Brain microvascular endothelial cell (primary cell): Measurements from ENCODE around the gene NELFE.
A peak's percentile ranks its signal among the peaks of the same experiment; 100 is the strongest.

Experiments used
- DNase-seq: peaks from one replicate; pipeline ENCODE4 v3.0.0-alpha.2; 2020
- H3K27ac ChIP-seq: fragments of 250-450 bp; sonication (Bioruptor Pico); 2 replicates; pipeline ENCODE4 v1.5.1; 2020; ENCODE audit warnings: mild to moderate bottlenecking, moderate library complexity
- H3K27me3 ChIP-seq: fragments of 250-450 bp; sonication (Bioruptor Pico); replicated peaks from 2 replicates; pipeline ENCODE4 v1.5.1; 2020; ENCODE audit warnings: mild to moderate bottlenecking
- H3K36me3 ChIP-seq: fragments of 250-450 bp; sonication (Bioruptor Pico); replicated peaks from 2 replicates; pipeline ENCODE4 v1.5.1; 2020; ENCODE audit warnings: mild to moderate bottlenecking
- H3K4me3 ChIP-seq: 2 replicates; pipeline ENCODE4 v1.5.1; 2011; ENCODE audit warnings: low read depth, mild to moderate bottlenecking, control low read depth, low read length, moderate library complexity
- CTCF ChIP-seq: IDR thresholded peaks from 2 replicates; pipeline ENCODE4 v1.5.1; 2011; ENCODE audit warnings: low read depth, mild to moderate bottlenecking, moderate library complexity, low read length, control low read depth, inconsistent platforms; ENCODE audit errors: missing control alignments
- in situ Hi-C: cut with HindIII; loops from 2 replicates; pipeline ENCODE4 v1.10.0; 2017; ENCODE audit warnings: low sequenced_read_pairs, low pct_ligation_motif_present

The NELFE gene

GRCh38 chr6:31968791-31969711 is 10.3 kb upstream of the NELFE start:
- H3K27me3 ChIP-seq = no peaks in the 10 kb centered on the region
- no peak for DNase-seq
- H3K27ac ChIP-seq = peak overlapping the region; percentile 3
- no peak for TF ChIP-seq CTCF
- in situ Hi-C loops = no loop called here
- H3K4me3 ChIP-seq = no peak overlapping the region
- H3K36me3 ChIP-seq = peaks cover 53% of the 10 kb centered on the region

DNA sequence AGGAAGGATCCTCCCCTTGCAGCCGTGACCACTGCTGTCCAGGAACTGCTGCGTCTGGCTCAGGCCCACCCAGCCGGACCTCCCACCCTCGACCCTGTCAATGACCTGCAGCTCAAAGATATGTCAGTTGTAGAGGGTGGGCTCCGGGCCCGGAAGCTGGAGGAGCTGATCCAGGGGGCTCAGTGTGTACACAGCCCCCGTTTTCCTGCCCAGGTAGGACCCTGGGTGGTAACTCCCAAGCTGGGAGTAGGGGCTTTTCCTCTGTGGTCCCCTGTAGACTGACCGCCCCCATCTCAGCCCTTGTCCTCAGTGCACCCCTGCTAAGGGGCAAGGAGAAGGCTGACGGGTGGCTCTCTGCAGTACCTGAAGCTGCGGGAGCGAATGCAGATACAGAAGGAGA is 9.6 kb upstream of the NELFE start:
- no peak for TF ChIP-seq CTCF
- in situ Hi-C loops = no loop called here
- H3K4me3 ChIP-seq = no peak overlapping the region

GRCh38 chr6:31967926-31968320 is 9.2 kb upstream of the NELFE start:
- Histone ChIP-seq H3K27ac (no peak overlapping the region), H3K36me3 (peaks cover 57% of the 10 kb centered on the region), H3K27me3 (no peaks in the 10 kb centered on the region), H3K4me3 (no peak overlapping the region)
- in situ Hi-C loops = no loop called here
- DNase-seq = no peak
- no peak for TF ChIP-seq CTCF

More for the DNA sequence above, 9.6 kb upstream of the NELFE start:
- Histone ChIP-seq H3K36me3 (peaks cover 56% of the 10 kb centered on the region), H3K27ac (no peak overlapping the region), H3K27me3 (no peaks in the 10 kb centered on the region)
- DNase-seq = no peak

DNA sequence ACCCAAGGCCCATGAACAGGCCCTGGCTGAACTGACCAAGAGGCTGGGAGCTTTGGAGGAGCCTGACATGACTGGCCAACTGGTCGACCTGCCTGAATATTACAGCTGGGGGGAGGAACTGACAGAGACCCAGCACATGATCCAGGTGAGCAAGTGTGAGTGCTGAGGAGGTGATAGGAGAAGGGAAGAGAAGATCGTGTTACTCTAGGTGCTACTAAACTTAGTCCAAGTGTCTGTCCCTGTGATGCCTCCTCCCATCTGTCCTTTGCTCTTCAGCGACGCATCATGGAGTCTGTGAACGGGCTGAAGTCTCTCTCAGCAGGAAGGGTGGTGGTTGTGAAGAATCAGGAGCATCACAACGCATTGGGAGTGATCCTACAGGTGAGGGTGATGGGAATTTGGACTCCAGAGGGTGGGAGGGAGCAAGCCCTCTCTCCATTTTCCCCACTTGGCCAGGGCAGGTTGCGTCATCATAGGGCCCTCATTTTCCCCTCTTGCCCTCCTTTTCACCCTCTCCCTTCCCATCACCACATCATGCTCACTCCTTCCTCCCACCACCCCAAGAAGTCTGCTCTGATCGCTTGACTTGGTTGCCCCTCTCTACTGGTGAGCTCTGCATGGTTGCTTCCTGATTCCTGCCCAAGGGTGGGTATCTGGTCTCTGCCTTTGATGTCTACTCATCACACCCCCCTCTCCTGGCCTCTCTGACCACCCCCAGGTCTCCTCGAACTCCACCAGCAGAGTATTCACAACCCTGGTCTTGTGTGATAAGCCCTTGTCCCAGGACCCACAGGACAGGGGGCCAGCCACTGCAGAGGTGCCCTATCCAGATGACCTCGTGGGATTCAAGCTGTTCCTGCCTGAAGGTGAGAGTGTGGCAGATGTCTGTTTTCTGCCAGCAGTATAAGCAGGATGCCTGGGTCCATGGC is 8.5 kb upstream of the NELFE start:
- in situ Hi-C loops = no loop called here
- H3K27ac ChIP-seq = no peak overlapping the region
- DNase-seq = no peak
- no peak for TF ChIP-seq CTCF
- no peak overlapping the region for H3K4me3 ChIP-seq
- H3K27me3 ChIP-seq = no peaks in the 10 kb centered on the region
- peaks cover 64% of the 10 kb centered on the region for H3K36me3 ChIP-seq

GRCh38 chr6:31966506-31966905 is 7.7 kb upstream of the NELFE start:
- TF ChIP-seq CTCF = no peak
- Histone ChIP-seq H3K36me3 (peaks cover 71% of the 10 kb centered on the region), H3K27me3 (no peaks in the 10 kb centered on the region), H3K27ac (no peak overlapping the region), H3K4me3 (no peak overlapping the region)
- DNase-seq = no peak
- in situ Hi-C loops = no loop called here
